ENCODE measurements around the gene CRISPLD2.

GRCh38 chr16:84943620-84944019 lies 123.8 kb downstream of the CRISPLD2 start:
- TF ChIP-seq POLR2A (IDR thresholded peaks at IDR 0.05; ENCODE audit: low read length) (no peak), GATA1 (IDR thresholded peaks at IDR 0.05; ENCODE audit: low read depth, low read length) (no peak)

Data from erythroblast (primary cell).